K562 (cell line): ENCODE data around the gene CFAP20DC.

Source experiments
- CREM ChIP-seq: IDR thresholded peaks from 2 replicates; pipeline ENCODE4 v1.6.1; 2014; ENCODE audit warnings: antibody characterized with exemption, low read depth
- CTCF ChIP-seq, 3 experiments: IDR thresholded peaks in 2 of 3; conservative IDR thresholded peaks in 1 of 3; 2 replicates each; pipeline ENCODE4 v1.5.1; 2011 to 2012; ENCODE audit warnings: low read length in 3 of 3, mild to moderate bottlenecking in 3 of 3, control low read depth in 2 of 3, improper control_type of control experiment in 1 of 3, inconsistent platforms in 1 of 3, low read depth in 1 of 3, mixed read lengths in 1 of 3, moderate library complexity in 1 of 3; ENCODE audit not compliant: insufficient read depth in 2 of 3
- ELF1 ChIP-seq: fragments of 200-800 bp; sonication (Bioruptor generic); IDR thresholded peaks from 2 replicates; pipeline ENCODE4 v1.6.1; 2016; ENCODE audit warnings: missing genetic modification characterization, missing compliant biosample characterization
- NELFE ChIP-seq: IDR thresholded peaks from 2 replicates; pipeline ENCODE4 v1.6.1; 2011; ENCODE audit warnings: mild to moderate bottlenecking; ENCODE audit not compliant: insufficient read depth, insufficient read length
- POLR2A ChIP-seq: fragments of 450-650 bp; conservative IDR thresholded peaks from 2 replicates; pipeline ENCODE4 v1.6.1; 2016
- RAD21 ChIP-seq, 2 experiments: fragments of 250-450 bp in 1 of 2; fragments of 450-650 bp in 1 of 2; sonication (Bioruptor Pico) in 1 of 2; formaldehyde crosslinking in 1 of 2; IDR thresholded peaks in 1 of 2; conservative IDR thresholded peaks in 1 of 2; 2 replicates each; pipeline versions ENCODE4 v1.4.0 to v1.8.0; 2020 to 2022; ENCODE audit warnings: mild to moderate bottlenecking in 2 of 2, moderate library complexity in 1 of 2
- REST ChIP-seq, 2 experiments: fragments of 450-650 bp; formaldehyde crosslinking in 1 of 2; IDR thresholded peaks; 2 replicates each; pipeline versions ENCODE4 v1.4.0 to v1.6.1; 2014 to 2020; ENCODE audit warnings: mild to moderate bottlenecking in 2 of 2, borderline replicate concordance in 1 of 2, low read depth in 1 of 2
- SRSF3 ChIP-seq: fragments of 200-400 bp; formaldehyde crosslinking; IDR thresholded peaks from 2 replicates; pipeline ENCODE4 v1.6.1; 2016; ENCODE audit warnings: mild to moderate bottlenecking, low read length, moderate library complexity; ENCODE audit not compliant: insufficient read depth
- TAF15 ChIP-seq: fragments of 200-400 bp; formaldehyde crosslinking; IDR thresholded peaks from 2 replicates; pipeline ENCODE4 v1.6.1; 2017; ENCODE audit warnings: mild to moderate bottlenecking, low read depth, low read length, moderate library complexity
- ZNF121 ChIP-seq: sonication (generic); formaldehyde crosslinking; conservative IDR thresholded peaks from 2 replicates; pipeline ENCODE4 v1.8.0; 2022; ENCODE audit warnings: missing genetic modification reagents
- ZNF140 ChIP-seq: fragments of 250-450 bp; sonication (Bioruptor Pico); IDR thresholded peaks from 2 replicates; pipeline ENCODE4 v1.8.0; 2021; ENCODE audit warnings: moderate library complexity, mild to moderate bottlenecking, inconsistent platforms
- ZNF280B ChIP-seq: fragments of 250-450 bp; sonication (Bioruptor Pico); IDR thresholded peaks from 2 replicates; pipeline ENCODE4 v1.5.1; 2021; ENCODE audit warnings: mild to moderate bottlenecking
- ZNF707 ChIP-seq: fragments of 250-450 bp; sonication (Bioruptor Pico); conservative IDR thresholded peaks from 2 replicates; pipeline ENCODE4 v1.8.0; 2022; ENCODE audit warnings: inconsistent platforms, mild to moderate bottlenecking, moderate library complexity

- TF ChIP-seq CTCF (IDR thresholded peaks at IDR 0.05 in 2 of 3, conservative IDR thresholded peaks at IDR 0.05 in 1 of 3; ENCODE audit: insufficient read depth in 2 of 3, low read depth in 1 of 3, low read length in 3 of 3) (no peak), ZNF121 (CRISPR knock-in tag) (no peak), ZNF140 (CRISPR knock-in tag) (no peak), RAD21 (CRISPR knock-in tag; conservative IDR thresholded peaks at IDR 0.05 in 1 of 2, IDR thresholded peaks at IDR 0.05 in 1 of 2) (no peak), NELFE (no peak), ZNF707 (CRISPR knock-in tag) (no peak), SRSF3 (no peak), REST (IDR thresholded peaks at IDR 0.05; ENCODE audit: borderline replicate concordance) (no peak), REST (CRISPR knock-in tag; IDR thresholded peaks at IDR 0.05; ENCODE audit: low read depth) (no peak), POLR2A (no peak), ELF1 (tag) (no peak), ZNF280B (CRISPR knock-in tag) (no peak), TAF15 (no peak), CREM (no peak)
Measured at GRCh38 chr3:58704745-58705144, 345.1 kb downstream of the CFAP20DC start.
